Measurements from ENCODE around the gene CNTN4.

Gene CNTN4

GRCh38 chr3:2863127-2863526, 764.5 kb downstream of the CNTN4 start:
- no peak for TF ChIP-seq CTCF (conservative IDR thresholded peaks at IDR 0.05; ENCODE audit: control insufficient read depth, insufficient read depth, low read depth, low read length)

GRCh38 chr3:2869905-2870304, 771.2 kb downstream of the CNTN4 start:
- no peak for TF ChIP-seq CTCF (conservative IDR thresholded peaks at IDR 0.05; ENCODE audit: control insufficient read depth, insufficient read depth, low read depth, low read length)
- no peak overlapping the region for H3K4me3 ChIP-seq (ENCODE audit: control insufficient read depth, low read depth, low read length)

More at GRCh38 chr3:2863127-2863526, 764.5 kb downstream of the CNTN4 start:
- no peak for DNase-seq (ENCODE audit: low read depth)
- no peak overlapping the region for H3K4me3 ChIP-seq (ENCODE audit: control insufficient read depth, low read depth, low read length)

DNA sequence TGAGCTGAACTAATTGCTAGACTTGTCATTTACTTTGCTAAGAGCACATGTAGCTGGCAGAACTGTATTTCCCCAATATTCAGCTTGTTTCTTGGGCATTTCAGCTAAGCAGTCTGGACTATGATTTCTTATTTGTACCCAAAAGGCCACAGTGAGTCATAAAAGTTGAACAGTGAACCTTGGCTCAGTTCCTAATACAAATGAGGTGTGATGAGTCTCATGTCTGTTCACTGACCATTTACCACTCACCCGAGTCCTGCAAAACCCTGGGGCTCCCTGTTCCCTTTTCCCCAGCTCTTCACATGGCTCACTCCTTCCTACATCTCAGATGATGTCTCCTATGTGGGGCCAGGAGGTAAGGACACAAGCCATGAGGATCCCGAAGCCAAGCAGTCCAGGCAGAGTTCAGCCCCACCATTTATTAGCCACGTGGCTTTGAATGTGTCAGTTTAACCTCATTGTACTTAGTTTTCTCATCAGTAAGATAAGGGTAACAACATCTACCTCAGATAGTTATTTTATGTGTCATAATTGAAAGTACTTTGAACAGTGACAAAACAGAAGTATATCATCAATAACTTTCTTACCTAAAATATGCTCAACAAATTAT, 772.2 kb downstream of the CNTN4 start:
- no peak overlapping the region for H3K4me3 ChIP-seq (ENCODE audit: control insufficient read depth, low read depth, low read length)
- TF ChIP-seq CTCF (conservative IDR thresholded peaks at IDR 0.05; ENCODE audit: control insufficient read depth, insufficient read depth, low read depth, low read length) = no peak
- peak; percentile 19 for DNase-seq (ENCODE audit: low read depth)

More at GRCh38 chr3:2869905-2870304, 771.2 kb downstream of the CNTN4 start:
- no peak for DNase-seq (ENCODE audit: low read depth)

GRCh38 chr3:2872884-2873283, 774.2 kb downstream of the CNTN4 start:
- DNase-seq (ENCODE audit: low read depth) = peak; percentile 50
- TF ChIP-seq CTCF (conservative IDR thresholded peaks at IDR 0.05; ENCODE audit: control insufficient read depth, insufficient read depth, low read depth, low read length) = no peak
- H3K4me3 ChIP-seq (ENCODE audit: control insufficient read depth, low read depth, low read length) = no peak overlapping the region

DNA sequence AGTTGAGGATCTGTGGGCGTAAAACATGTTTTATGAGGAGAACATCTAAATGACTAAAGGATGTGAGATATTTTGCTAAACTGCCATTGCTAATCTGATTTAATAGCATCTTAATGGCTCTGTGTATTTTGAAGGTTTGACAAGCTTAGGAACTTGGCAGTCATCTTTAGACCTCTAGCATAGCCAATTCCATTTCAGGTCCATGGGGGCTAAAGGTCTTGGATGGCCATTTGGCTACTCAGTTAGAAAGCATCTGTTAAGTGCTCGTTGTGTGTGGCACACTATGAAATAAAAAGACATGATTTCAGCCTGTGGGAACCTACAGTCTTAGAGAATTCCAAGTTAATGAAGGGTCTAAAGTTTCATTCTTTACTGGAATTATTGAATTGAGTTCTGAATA, 775.3 kb downstream of the CNTN4 start:
- TF ChIP-seq CTCF (conservative IDR thresholded peaks at IDR 0.05; ENCODE audit: control insufficient read depth, insufficient read depth, low read depth, low read length) = no peak
- DNase-seq (ENCODE audit: low read depth) = no peak
- no peak overlapping the region for H3K4me3 ChIP-seq (ENCODE audit: control insufficient read depth, low read depth, low read length)

GRCh38 chr3:2875699-2876098, 777.0 kb downstream of the CNTN4 start:
- H3K4me3 ChIP-seq (ENCODE audit: control insufficient read depth, low read depth, low read length) = no peak overlapping the region
- no peak for DNase-seq (ENCODE audit: low read depth)
- no peak for TF ChIP-seq CTCF (conservative IDR thresholded peaks at IDR 0.05; ENCODE audit: control insufficient read depth, insufficient read depth, low read depth, low read length)

GRCh38 chr3:2876362-2876761, 777.7 kb downstream of the CNTN4 start:
- no peak for TF ChIP-seq CTCF (conservative IDR thresholded peaks at IDR 0.05; ENCODE audit: control insufficient read depth, insufficient read depth, low read depth, low read length)
- DNase-seq (ENCODE audit: low read depth) = no peak

More at GRCh38 chr3:2876362-2876761, 777.7 kb downstream of the CNTN4 start:
- no peak overlapping the region for H3K4me3 ChIP-seq (ENCODE audit: control insufficient read depth, low read depth, low read length)
